Chondrocyte (in vitro differentiated cells): ENCODE data around the gene MGST2. TPM values are rescaled to one million over a fixed set of nuclear protein-coding genes. Genes with fewer than 3 reads are reported as not detected.

ENCODE experiments used
- DNase-seq: peaks from one replicate; pipeline ENCODE4 v3.0.0; 2021; ENCODE audit warnings: mixed read lengths, low spot score
- H3K27ac Mint-ChIP-seq: one replicate; pipeline ENCODE4 v1.8.0; 2021; ENCODE audit warnings: mild to moderate bottlenecking, moderate library complexity, mixed read lengths; ENCODE audit not compliant: unreplicated experiment
- H3K27me3 Mint-ChIP-seq: 2 replicates; pipeline ENCODE4 v1.8.0; 2021; ENCODE audit warnings: low read depth, mixed read lengths
- H3K36me3 Mint-ChIP-seq: 2 replicates; pipeline ENCODE4 v1.8.0; 2021; ENCODE audit warnings: low read depth, mixed read lengths
- H3K4me1 Mint-ChIP-seq: 2 replicates; pipeline ENCODE4 v1.8.0; 2021; ENCODE audit warnings: low read depth, mild to moderate bottlenecking, mixed read lengths
- H3K4me3 Mint-ChIP-seq: one replicate; pipeline ENCODE4 v1.8.0; 2021; ENCODE audit warnings: mild to moderate bottlenecking, moderate library complexity, mixed read lengths; ENCODE audit not compliant: unreplicated experiment
- H3K9me3 Mint-ChIP-seq: 2 replicates; pipeline ENCODE4 v1.8.0; 2021; ENCODE audit warnings: low read depth, mixed read lengths
- total RNA-seq: library from RNA; stranded (reverse); gene quantifications from 3 replicates; pipeline ENCODE4 v1.2.1, GENCODE V29; 2021
- TF ChIP-seq, protein P1 (sequence below): fragments of 200-600 bp; sonication (generic); IDR thresholded peaks from 2 replicates; pipeline ENCODE4 v1.5.0; 2021; ENCODE audit warnings: antibody characterized with exemption, mild to moderate bottlenecking, moderate library complexity

Gene MGST2
- total RNA-seq, 1 donor from 2014 or later = 23.7 TPM

- no peak overlapping the region for H3K27ac Mint-ChIP-seq
- no peaks in the 10 kb centered on the region for H3K36me3 Mint-ChIP-seq
- H3K9me3 Mint-ChIP-seq = no peaks in the 10 kb centered on the region
- peaks cover 21% of the 10 kb centered on the region for H3K4me1 Mint-ChIP-seq
- no peak for DNase-seq
- no peak overlapping the region for H3K4me3 Mint-ChIP-seq
- H3K27me3 Mint-ChIP-seq = no peaks in the 10 kb centered on the region
- TF ChIP-seq, protein P1, sequence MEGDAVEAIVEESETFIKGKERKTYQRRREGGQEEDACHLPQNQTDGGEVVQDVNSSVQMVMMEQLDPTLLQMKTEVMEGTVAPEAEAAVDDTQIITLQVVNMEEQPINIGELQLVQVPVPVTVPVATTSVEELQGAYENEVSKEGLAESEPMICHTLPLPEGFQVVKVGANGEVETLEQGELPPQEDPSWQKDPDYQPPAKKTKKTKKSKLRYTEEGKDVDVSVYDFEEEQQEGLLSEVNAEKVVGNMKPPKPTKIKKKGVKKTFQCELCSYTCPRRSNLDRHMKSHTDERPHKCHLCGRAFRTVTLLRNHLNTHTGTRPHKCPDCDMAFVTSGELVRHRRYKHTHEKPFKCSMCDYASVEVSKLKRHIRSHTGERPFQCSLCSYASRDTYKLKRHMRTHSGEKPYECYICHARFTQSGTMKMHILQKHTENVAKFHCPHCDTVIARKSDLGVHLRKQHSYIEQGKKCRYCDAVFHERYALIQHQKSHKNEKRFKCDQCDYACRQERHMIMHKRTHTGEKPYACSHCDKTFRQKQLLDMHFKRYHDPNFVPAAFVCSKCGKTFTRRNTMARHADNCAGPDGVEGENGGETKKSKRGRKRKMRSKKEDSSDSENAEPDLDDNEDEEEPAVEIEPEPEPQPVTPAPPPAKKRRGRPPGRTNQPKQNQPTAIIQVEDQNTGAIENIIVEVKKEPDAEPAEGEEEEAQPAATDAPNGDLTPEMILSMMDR = peak; percentile 73
These were observed 10.5 kb upstream of the MGST2 start for GRCh38 chr4:139655116-139655515.

DNA sequence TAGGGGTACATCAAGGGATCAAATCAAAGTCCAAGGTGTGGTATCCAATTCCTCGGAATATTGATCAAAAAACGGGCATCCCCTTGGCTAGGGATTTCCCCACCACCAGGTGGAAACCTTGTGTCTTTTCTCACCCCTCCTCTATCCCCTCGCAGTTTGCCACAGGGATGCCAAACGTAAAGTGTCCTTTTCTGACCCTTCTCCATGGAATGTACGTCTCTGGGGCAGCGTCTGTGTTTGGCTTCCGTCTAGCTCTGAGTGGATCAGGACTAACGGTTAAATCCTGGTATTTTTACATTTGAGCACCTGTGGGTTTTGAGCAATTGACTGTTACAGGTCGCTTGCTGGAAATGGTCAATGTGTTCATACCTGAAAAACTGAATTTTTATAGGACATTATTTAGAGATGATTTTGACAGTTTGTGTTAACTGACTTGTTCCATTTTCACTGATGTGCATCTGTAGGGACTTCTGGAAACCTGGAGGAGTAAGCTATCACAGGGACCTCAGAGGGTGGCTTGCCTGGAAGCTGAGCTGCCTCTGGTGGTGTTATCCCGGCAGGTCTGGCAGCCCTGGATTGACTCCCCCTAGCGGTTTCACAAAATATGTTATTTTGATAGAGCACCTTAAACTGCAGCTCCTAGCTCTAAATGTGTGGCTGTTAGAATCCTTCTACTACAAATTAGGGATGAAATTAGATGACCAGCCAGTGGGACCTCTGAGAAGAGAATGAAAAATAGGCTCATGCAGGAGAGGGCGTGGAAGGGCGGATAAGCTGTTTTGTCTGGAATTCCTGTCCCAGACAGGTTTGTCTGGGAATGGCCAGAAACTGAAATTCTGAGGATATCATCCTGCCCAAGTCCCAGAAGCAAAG is 8.8 kb upstream of the MGST2 start:
- no peak for DNase-seq
- H3K4me3 Mint-ChIP-seq = no peak overlapping the region
- H3K4me1 Mint-ChIP-seq = peaks cover 13% of the 10 kb centered on the region
- H3K27ac Mint-ChIP-seq = no peak overlapping the region
- H3K27me3 Mint-ChIP-seq = no peaks in the 10 kb centered on the region
- H3K36me3 Mint-ChIP-seq = no peaks in the 10 kb centered on the region
- TF ChIP-seq, protein P1 = peak; percentile 87
- H3K9me3 Mint-ChIP-seq = no peaks in the 10 kb centered on the region

DNA sequence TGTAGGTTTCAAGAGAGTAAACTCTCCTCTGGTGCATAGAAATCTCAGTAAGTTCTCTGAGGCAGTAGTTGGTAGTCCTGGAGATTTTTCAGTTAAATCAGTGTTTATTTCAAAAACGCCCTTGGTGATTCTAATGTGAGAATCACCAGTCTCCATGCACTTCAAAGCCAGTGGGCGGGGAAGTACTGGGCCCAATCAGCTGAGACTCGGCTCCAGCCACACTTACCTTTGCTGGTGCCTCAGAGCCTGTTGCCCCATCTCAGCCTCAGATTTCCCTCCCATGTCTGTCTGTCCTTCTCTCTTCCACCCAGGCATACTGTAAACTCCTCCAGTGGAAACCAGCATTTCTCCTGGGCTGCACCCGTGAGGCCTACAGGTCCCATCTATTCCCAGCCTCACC is 7.4 kb upstream of the MGST2 start:
- peaks cover 13% of the 10 kb centered on the region for H3K4me1 Mint-ChIP-seq
- no peaks in the 10 kb centered on the region for H3K9me3 Mint-ChIP-seq
- H3K36me3 Mint-ChIP-seq = no peaks in the 10 kb centered on the region
- no peak overlapping the region for H3K4me3 Mint-ChIP-seq
- TF ChIP-seq, protein P1 = no peak
- H3K27ac Mint-ChIP-seq = no peak overlapping the region
- no peaks in the 10 kb centered on the region for H3K27me3 Mint-ChIP-seq
- DNase-seq = no peak

DNA sequence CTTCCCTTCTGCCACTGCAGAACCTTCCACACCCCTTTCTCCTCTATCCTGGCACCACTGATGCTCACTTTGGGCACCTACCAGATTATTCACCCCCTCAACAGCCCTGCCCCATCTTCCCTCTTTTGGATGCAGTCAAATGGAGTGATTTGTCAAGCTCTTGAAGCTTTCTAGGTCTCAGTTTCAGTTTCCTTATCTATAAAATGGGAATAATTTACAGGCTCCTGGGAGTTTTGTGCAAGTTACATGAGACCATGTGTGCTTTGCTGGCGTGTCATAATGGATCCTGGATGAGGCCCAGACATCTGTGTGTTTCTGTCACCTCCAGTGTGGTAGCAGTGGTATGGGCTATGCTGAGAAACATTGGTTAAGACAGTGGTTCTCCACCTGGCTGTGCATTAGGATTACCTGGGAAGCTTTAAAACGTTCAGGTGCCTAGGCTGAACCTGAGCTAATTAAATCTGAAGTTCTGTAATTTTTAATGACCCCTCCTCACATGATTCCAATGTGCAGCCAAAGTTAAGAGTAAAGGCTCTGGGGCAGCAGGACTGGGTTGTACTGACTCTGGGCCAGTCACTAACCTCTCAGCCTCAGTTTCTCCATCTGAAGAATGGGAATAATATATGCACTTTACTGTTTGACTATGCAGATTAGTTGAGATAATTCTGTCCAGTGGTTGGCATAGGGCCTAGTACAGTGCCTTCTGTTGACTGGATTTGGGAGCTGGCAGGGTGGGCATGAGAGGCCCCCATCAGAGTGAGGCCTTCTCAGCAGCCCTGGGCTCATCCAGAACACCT is 6.8 kb upstream of the MGST2 start:
- Mint-ChIP-seq H3K9me3 (no peaks in the 10 kb centered on the region), H3K27ac (no peak overlapping the region), H3K36me3 (no peaks in the 10 kb centered on the region), H3K4me1 (peaks cover 13% of the 10 kb centered on the region), H3K4me3 (no peak overlapping the region), H3K27me3 (no peaks in the 10 kb centered on the region)
- TF ChIP-seq, protein P1 = no peak
- DNase-seq = no peak

DNA sequence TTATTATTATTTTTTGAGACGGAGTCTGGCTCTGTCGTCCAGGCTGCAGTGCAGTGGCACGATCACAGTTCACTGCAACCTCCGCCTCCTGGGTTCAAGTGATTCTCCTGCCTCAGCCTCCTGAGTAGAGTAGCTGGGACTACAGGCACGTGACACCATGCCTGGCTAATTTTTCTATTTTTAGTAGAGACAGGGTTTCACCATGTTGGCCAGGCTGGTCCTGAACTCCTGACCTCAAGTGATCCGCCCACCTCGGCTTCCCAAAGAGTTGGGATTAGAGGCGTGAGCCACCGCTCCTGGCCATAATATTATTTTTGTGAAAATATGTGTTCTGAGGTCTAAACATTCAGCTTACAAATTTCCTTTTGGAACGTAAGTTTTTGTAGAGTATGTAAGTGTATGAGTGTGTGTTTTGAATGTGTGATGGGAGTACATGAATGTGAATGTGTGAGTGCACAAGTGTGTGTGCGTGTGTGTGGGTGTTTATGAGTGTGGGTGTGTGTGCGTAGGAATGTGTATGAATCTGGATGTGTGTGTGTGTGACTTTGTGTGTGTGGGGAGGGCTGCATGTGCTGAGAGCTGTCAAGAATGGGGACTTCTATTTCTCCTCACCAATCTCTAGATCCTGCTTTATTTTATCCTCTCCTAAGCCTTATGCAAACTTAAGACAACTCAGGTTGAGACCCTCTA is 5.7 kb upstream of the MGST2 start:
- H3K27ac Mint-ChIP-seq = no peak overlapping the region
- TF ChIP-seq, protein P1 = no peak

More for the DNA sequence above, 5.7 kb upstream of the MGST2 start:
- H3K27me3 Mint-ChIP-seq = no peaks in the 10 kb centered on the region
- no peaks in the 10 kb centered on the region for H3K36me3 Mint-ChIP-seq
- H3K4me3 Mint-ChIP-seq = no peak overlapping the region
- peaks cover 13% of the 10 kb centered on the region for H3K4me1 Mint-ChIP-seq
- DNase-seq = no peak
- H3K9me3 Mint-ChIP-seq = no peaks in the 10 kb centered on the region
